C4-2B (cell line): ENCODE measurements around the gene TIMM21.

Source experiments
- ZFX ChIP-seq: fragments of 450-650 bp; IDR thresholded peaks from 2 replicates; pipeline ENCODE4 v1.6.1; 2017
- TF ChIP-seq, protein P1 (sequence below): fragments of 450-650 bp; conservative IDR thresholded peaks from 2 replicates; pipeline ENCODE4 v1.5.1; 2017; ENCODE audit warnings: mild to moderate bottlenecking

GRCh38 chr18:74191577-74191976 lies 43.3 kb downstream of the TIMM21 start:
- TF ChIP-seq, protein P1, sequence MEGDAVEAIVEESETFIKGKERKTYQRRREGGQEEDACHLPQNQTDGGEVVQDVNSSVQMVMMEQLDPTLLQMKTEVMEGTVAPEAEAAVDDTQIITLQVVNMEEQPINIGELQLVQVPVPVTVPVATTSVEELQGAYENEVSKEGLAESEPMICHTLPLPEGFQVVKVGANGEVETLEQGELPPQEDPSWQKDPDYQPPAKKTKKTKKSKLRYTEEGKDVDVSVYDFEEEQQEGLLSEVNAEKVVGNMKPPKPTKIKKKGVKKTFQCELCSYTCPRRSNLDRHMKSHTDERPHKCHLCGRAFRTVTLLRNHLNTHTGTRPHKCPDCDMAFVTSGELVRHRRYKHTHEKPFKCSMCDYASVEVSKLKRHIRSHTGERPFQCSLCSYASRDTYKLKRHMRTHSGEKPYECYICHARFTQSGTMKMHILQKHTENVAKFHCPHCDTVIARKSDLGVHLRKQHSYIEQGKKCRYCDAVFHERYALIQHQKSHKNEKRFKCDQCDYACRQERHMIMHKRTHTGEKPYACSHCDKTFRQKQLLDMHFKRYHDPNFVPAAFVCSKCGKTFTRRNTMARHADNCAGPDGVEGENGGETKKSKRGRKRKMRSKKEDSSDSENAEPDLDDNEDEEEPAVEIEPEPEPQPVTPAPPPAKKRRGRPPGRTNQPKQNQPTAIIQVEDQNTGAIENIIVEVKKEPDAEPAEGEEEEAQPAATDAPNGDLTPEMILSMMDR, result no peak
- TF ChIP-seq ZFX, result no peak
